ENCODE measurements around the gene CLDN12. TPM values are rescaled to one million over a fixed set of nuclear protein-coding genes. Genes with fewer than 3 reads are reported as not detected.

Gene CLDN12
- polyA plus RNA-seq, 3 donors: 0.32 to 0.99 (median 0.60) TPM

DNA sequence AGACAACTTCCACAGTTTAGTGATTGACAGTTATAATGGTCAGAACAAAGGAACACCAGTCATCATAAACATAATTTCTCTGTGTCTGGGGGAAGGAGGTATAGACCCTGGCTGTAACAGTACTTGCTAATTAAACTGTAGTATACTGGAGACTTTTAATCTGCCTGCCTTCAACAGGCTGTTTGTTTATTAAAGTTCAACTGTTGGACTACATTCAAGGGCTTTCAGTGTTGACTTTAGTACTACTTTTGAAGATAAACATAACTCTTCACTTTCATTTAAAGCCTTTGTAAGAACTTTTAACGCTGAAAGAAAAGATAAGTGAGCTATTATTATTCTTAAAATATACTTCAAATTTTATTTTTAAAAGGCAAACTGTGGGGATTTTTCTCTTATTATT lies 50.7 kb downstream of the CLDN12 start:
- Histone ChIP-seq H2AFZ (ENCODE audit: insufficient read depth, low read depth, low read length, poor library complexity, severe bottlenecking) (no peak overlapping the region), H3K4me1 (ENCODE audit: control insufficient read depth in 1 of 2, insufficient read depth in 2 of 2, low read length in 2 of 2) (peaks cover 0 to 6% of the 10 kb centered on the region in 2 donors), H3K27ac (ENCODE audit: low read depth in 1 of 2, low read length in 2 of 2) (no peak overlapping the region), H3K9ac (ENCODE audit: insufficient read depth, low read length, poor library complexity, severe bottlenecking) (no peak overlapping the region), H3K9me3 (replicated peaks in 1 of 2; ENCODE audit: control insufficient read depth in 1 of 2, insufficient read depth in 1 of 2, low read length in 2 of 2) (no peaks in the 10 kb centered on the region), H3K79me2 (ENCODE audit: insufficient read depth, low read length) (no peaks in the 10 kb centered on the region), H3K36me3 (replicated peaks in 1 of 2; ENCODE audit: control insufficient read depth in 1 of 2, insufficient read depth in 2 of 2, low read length in 2 of 2) (no peaks in the 10 kb centered on the region), H3K4me3 (replicated peaks in 1 of 3; ENCODE audit: low read depth in 2 of 3, low read length in 3 of 3) (no peak overlapping the region), H4K20me1 (ENCODE audit: insufficient read depth, low read length) (no peaks in the 10 kb centered on the region), H3K4me2 (replicated peaks; ENCODE audit: extremely low read depth, low read length, poor library complexity, severe bottlenecking) (no peak overlapping the region), H3K27me3 (ENCODE audit: control insufficient read depth in 2 of 2, insufficient read depth in 2 of 2, low read length in 2 of 2) (no peaks in the 10 kb centered on the region)
- H3K4me1 Mint-ChIP-seq: peaks cover 5% of the 10 kb centered on the region
- H3K9me3 Mint-ChIP-seq: no peaks in the 10 kb centered on the region
- DNase-seq: no peak
- H3K36me3 Mint-ChIP-seq: no peaks in the 10 kb centered on the region
- H3K27me3 Mint-ChIP-seq (ENCODE audit: low read depth in 3 of 3): peaks cover 3 to 14% (median 10%) of the 10 kb centered on the region in 3 donors
- no peak overlapping the region for H3K4me3 Mint-ChIP-seq
- no peak overlapping the region for H3K27ac Mint-ChIP-seq
- TF ChIP-seq, protein P1, sequence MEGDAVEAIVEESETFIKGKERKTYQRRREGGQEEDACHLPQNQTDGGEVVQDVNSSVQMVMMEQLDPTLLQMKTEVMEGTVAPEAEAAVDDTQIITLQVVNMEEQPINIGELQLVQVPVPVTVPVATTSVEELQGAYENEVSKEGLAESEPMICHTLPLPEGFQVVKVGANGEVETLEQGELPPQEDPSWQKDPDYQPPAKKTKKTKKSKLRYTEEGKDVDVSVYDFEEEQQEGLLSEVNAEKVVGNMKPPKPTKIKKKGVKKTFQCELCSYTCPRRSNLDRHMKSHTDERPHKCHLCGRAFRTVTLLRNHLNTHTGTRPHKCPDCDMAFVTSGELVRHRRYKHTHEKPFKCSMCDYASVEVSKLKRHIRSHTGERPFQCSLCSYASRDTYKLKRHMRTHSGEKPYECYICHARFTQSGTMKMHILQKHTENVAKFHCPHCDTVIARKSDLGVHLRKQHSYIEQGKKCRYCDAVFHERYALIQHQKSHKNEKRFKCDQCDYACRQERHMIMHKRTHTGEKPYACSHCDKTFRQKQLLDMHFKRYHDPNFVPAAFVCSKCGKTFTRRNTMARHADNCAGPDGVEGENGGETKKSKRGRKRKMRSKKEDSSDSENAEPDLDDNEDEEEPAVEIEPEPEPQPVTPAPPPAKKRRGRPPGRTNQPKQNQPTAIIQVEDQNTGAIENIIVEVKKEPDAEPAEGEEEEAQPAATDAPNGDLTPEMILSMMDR (IDR thresholded peaks at IDR 0.05): no peak
- WGBS (ENCODE audit: insufficient coverage): no CpG with 5 or more reads among the region's 1 CpG
- intact Hi-C loops (cut with micrococcal nuclease): loop anchor here in 1 of 2 donors (10.0 kb wide), 1 partner anchor 581 kb away; no protein-coding TSS in a partner anchor

DNA sequence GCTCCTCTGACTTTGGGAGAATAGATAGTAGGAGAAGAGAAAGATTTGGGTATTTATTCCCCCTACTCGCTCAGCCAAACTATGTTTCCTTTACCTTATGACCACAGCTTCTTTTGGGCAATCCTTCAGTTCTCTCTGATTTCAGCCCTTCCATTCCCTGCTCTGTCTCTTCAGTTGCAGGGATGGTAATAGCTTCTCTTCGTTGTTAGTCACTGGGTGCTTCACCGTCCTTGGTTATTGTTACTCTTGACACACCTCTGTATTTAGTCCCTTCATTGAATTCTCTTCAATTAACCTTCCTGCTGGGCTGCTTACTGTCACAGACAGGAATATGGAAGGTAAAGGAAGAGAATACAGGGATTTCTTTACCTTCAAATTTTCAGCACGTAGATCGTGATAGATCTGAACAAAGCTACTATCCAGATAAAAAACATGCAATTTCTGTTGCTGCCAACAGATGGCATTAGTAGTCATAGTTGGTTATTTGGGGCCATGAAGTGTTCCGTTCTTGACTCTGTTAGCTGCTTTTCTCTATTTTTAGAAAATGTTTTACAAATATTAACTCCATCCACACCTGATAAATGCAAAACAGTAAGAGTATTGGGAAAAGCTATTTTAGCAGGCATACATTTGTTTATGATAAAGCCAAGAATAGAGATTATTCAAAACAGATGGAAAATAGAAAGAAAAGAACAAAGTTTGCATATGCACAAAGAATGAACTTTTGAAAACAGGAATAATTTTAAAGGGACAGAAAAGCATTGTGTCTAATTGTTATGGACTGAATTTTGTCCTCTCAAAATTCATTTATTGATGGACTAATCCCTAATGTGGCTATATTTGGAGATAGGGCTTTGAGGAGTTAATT lies 52.1 kb downstream of the CLDN12 start:
- Histone ChIP-seq H3K9ac (ENCODE audit: insufficient read depth, low read length, poor library complexity, severe bottlenecking) (no peak overlapping the region), H3K4me1 (ENCODE audit: control insufficient read depth in 1 of 2, insufficient read depth in 2 of 2, low read length in 2 of 2) (peaks cover 0 to 6% of the 10 kb centered on the region in 2 donors), H3K4me2 (replicated peaks; ENCODE audit: extremely low read depth, low read length, poor library complexity, severe bottlenecking) (no peak overlapping the region), H3K79me2 (ENCODE audit: insufficient read depth, low read length) (no peaks in the 10 kb centered on the region), H3K27ac (ENCODE audit: low read depth in 1 of 2, low read length in 2 of 2) (no peak overlapping the region), H3K4me3 (replicated peaks in 1 of 3; ENCODE audit: low read depth in 2 of 3, low read length in 3 of 3) (no peak overlapping the region), H2AFZ (ENCODE audit: insufficient read depth, low read depth, low read length, poor library complexity, severe bottlenecking) (peak overlapping the region; percentile 62), H3K36me3 (replicated peaks in 1 of 2; ENCODE audit: control insufficient read depth in 1 of 2, insufficient read depth in 2 of 2, low read length in 2 of 2) (no peaks in the 10 kb centered on the region), H4K20me1 (ENCODE audit: insufficient read depth, low read length) (no peaks in the 10 kb centered on the region), H3K9me3 (replicated peaks in 1 of 2; ENCODE audit: control insufficient read depth in 1 of 2, insufficient read depth in 1 of 2, low read length in 2 of 2) (no peaks in the 10 kb centered on the region), H3K27me3 (ENCODE audit: control insufficient read depth in 2 of 2, insufficient read depth in 2 of 2, low read length in 2 of 2) (no peaks in the 10 kb centered on the region)
- H3K4me1 Mint-ChIP-seq: peaks cover 5% of the 10 kb centered on the region
- TF ChIP-seq, protein P1 (IDR thresholded peaks at IDR 0.05): peak; percentile 84
- H3K9me3 Mint-ChIP-seq: no peaks in the 10 kb centered on the region
- peaks cover 3 to 11% (median 10%) of the 10 kb centered on the region in 3 donors for H3K27me3 Mint-ChIP-seq (ENCODE audit: low read depth in 3 of 3)
- no peak overlapping the region for H3K27ac Mint-ChIP-seq
- WGBS (ENCODE audit: insufficient coverage): no CpG with 5 or more reads among the region's 6 CpGs
- intact Hi-C loops (cut with micrococcal nuclease): loop anchor here (5.0 to 10.0 kb wide), 2 partner anchors 172 to 579 kb away; no protein-coding TSS in a partner anchor
- peak overlapping the region in 1 of 2 donors; percentile 77 for H3K4me3 Mint-ChIP-seq
- DNase-seq: peak; percentile 21 to 55 (median 41)
- no peaks in the 10 kb centered on the region for H3K36me3 Mint-ChIP-seq
